NCI-H2196 treated with DMSO at 0.1 percent for 48 hours (cell line): ENCODE measurements around the gene H3-3A.

Source experiments
- DNase-seq: peaks from one replicate; lab custom pipeline; 2025; ENCODE audit not compliant: unreplicated experiment; lab: John Stamatoyannopoulos, UW

Gene H3-3A

DNA sequence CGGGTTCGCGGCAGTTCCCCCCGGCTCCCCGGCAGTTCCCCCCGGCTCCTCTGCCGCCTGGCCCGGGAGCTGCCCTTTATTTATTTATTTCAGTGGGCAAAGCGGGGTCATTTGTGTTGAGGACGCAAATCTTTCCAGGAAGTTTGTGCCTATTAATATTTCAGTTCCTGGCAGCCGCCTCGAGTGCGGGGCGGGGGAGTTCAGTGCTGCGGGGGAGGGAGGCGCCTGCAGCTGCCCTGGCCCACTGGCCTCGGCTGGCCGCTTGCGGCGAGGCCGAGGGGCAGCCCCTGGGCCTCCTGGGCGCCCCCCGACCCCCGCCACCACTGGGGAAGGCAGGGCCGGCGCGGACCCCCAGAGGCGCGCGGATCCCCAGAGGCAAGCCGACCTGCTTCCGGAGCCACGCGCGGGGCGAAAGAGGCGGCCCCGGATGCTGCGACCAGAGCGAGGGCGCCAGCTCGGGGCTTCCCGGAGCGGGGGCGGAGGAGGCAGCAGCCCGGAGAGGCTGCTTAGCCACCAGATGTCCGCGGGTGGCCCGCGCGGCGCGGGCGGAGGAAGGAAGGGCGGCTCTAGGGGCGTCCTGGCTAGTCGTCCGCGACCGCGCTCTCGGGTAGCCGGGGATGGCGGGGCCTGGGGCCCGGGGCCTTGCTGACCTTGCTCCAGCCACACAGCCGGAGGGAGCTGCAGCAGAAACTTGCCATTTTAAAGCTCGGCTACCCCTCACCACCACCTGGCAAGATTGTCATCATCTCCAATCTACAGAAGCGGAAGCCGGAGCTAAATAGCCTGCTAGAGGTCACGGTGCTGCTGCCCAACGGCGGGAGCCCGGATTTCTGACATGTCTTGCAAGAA is 48.0 kb downstream of the H3-3A start:
- peak; percentile 65 for DNase-seq

GRCh38 chr1:226111098-226111882 is 48.8 kb downstream of the H3-3A start:
- DNase-seq = no peak

DNA sequence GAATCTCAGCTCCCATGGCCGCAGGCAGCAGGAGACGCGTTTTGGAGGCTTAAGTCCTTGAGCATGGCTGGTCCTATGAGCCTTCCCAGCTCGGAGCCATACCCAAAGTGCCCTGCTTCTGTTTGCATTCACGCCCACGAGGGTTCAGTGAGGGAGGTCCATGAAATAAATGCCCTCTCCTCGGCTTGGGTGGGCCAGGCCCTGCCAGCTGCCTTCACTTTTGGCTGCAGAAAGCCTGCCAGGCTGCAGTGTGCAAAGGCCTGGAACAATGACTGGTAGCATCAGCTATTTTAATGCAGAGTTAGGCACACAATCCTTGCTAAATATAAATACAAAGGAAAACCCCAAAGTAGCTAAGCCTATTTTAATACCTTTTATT is 49.4 kb downstream of the H3-3A start:
- no peak for DNase-seq

GRCh38 chr1:226112626-226113025 is 50.1 kb downstream of the H3-3A start:
- DNase-seq = no peak

DNA sequence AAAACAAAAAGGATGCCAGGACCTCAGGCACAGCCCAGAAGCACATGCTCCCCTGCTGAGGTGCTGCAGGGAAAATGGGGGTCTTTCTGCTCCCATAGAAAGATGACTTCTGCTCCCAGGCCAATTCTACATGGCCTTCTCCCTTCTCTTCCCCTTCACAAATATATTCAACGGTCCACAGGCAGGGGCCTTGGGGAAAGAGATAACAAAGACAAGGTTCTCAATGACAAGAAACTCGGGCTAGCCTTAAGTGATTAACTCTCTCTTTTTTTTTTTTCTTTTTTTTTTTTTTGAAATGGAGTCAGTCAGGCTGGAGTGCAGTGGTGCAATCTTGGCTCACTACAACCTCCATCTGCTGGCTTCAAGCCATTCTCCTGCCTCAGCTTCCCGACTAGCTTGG is 54.2 kb downstream of the H3-3A start:
- no peak for DNase-seq

DNA sequence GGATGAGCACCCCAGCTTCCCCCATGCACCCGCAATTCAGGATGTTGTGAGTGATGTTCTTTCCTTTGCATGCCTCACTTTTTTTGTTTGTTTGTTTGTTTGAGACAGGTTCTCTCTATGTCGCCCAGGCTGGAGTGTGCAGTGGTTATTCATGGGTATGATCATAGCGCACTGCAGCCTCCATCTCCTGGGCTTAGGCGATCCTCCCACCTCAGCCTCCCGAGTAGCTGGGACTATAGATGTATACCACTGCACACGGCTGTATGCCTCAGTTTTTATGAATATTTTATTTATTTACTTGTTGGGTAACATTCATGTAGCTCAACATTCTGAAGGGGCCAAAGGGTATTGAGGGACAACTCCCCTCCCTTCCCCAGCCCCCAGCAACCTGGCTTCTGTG is 54.8 kb downstream of the H3-3A start:
- no peak for DNase-seq

GRCh38 chr1:226118357-226118756 is 55.8 kb downstream of the H3-3A start:
- no peak for DNase-seq

DNA sequence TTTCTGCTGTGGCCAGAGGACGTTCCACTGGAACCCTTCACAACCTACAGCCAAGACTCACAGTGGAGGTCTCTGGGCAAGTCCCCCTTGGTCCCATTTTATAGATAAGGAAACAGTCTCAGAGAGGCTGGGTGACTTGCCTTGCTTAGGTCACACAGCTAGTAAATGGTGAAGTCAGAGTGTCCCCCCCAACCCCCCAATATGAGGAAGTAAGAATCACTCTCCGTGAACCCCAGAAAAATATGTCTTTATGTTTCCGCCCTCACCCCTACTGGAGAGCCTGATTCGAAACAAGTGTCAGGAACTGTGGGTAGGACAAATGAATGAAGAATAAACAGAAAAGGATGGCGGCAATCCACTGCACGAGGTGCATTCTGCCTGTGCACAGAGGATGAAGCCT is 56.7 kb downstream of the H3-3A start:
- DNase-seq = no peak

DNA sequence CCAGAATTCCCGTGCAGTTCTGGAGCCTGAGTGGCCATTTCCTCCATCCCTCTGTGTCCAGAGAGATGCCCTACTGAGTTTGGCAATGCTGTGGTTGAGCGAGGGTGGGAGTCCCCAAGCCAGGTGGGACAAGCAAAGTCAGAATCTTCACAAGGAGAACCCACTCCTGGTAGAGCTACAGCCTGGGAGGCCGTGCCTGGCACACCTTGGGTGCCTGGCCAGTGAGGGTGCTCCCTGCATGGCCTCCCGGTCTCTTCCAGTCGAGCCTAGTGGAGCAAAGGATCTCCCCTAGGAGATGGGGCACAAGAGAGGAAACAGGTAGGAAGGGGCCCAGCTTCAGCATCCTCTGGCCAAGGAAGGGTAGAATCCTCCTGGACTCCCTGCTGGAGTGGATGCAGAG is 57.9 kb downstream of the H3-3A start:
- no peak for DNase-seq

DNA sequence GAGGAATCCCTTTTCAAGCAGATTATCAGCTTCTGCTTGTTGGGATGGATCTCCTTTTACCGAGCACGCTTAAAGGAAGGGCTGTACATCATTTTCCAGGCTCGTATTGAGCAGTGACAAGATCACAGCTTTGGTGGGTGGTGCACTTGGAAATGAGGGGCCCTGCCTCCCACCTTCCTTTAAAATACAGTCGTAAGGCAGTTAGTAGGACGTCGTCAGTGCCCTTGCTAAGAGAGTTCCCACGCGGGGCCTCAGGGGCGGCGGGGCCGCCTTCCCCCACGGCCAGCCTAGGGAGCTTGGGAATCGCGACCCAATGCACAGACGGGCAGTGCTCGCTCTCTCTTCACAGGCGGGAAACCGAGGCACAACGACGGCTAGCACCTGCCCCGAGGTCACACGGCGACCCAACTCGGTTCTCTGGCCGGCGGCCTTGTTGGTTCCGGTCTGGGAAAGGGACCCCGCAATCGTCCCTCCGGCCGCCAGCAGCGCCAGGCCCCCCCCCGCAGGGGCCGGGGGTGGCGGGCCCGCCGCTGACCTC is 58.6 kb downstream of the H3-3A start:
- DNase-seq = no peak
